GM18858 (cell line): Measurements from ENCODE around the gene IGFBP7.

Experiments used
- ATAC-seq: cut with Tn5 transposase; IDR thresholded peaks from one replicate; pipeline ENCODE4 v1.9.1; 2021; ENCODE audit not compliant: unreplicated experiment

The IGFBP7 gene

GRCh38 chr4:57044279-57044678 lies 65.9 kb downstream of the IGFBP7 start:
- no peak for ATAC-seq

GRCh38 chr4:57043347-57044251 lies 66.6 kb downstream of the IGFBP7 start:
- ATAC-seq: no peak

DNA sequence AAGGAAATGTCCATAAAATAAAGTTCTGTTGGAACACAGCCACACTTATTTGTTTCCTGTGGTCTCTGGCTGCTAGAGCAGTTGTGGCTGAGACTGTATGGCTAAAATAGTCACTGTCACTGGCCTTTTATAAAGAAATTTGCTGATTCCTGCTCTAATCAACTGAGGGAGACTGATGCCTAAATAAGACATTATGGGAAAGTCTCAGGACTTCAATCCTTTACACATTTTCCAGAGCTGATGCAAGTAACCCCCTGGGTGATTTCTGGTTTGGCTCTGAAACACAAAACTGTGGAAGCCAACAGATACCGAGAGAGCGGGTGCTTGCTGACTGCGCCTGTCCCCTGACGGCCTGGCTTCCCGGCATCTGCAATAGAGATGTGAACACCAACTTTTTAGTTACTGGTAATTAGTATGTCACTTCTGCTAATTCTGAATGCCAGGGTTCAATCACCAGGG lies 67.4 kb downstream of the IGFBP7 start:
- no peak for ATAC-seq

DNA sequence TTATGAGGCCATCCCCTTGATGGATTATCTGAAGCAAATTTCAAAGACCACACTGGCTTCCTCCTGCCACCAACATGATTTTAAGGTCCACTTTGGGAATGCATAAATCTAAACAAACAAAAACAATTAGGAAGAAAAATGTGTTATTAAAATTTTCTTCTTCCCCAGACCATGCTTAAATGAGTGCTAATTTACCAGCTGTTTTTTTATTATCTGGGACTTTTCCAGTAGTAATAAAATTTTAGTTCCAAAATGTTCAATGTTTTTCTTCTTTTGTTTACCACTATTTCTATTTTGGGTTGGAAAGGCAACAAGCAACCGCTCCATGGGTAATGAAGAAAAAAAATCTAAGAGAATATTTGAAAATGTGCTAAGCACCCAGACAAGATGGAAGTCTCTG lies 69.2 kb downstream of the IGFBP7 start:
- no peak for ATAC-seq

DNA sequence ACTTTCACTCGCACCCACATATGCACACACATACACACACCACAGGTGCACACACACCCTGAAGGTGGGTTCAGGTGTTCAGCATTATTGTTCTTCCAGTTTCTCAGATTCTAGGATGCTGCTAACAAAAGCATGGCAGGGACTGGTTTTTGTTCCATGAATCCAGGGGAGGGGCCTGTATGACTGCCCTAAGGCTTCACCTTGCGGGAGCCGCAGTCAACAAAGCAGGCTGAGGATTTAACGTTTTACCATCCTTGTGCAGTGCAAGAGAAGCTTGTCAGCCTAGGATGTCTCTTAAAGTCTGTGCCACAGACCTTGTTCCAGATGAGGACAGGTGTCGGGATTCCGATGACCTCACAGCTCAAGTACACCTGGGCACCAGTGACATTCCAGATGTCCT lies 69.7 kb downstream of the IGFBP7 start:
- ATAC-seq: no peak

- ATAC-seq: no peak
Observed at GRCh38 chr4:57039345-57039744, 70.8 kb downstream of the IGFBP7 start.

DNA sequence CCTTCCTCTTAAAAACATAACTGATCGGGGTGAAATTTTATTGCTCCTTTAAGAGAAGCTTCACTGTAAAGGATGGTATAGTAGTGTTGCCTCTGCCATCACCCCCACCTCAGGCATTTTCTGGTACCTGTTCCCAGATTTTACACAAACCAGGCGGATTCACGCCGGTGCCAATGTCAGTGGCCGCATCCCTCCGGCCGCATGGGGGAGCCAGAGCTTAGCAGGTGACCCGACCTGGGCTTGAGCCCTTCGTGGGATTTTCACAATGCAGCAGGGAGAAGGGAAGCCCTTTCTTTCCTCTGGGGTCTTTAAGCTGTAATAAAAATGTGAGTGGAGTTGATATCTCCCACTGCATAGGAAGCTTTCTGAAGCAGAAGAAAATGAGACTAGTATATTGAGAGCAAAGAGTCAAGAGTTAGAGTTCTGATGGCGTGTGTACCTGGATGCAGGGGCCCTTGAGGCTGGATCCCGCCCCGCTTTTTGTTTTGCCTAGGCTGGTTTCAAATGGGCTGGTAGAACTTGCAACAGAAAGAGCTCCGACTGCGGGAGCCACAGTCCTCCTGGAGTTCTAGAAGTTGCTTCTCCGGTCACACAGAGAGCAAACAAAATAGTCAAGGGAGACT lies 72.1 kb downstream of the IGFBP7 start:
- no peak for ATAC-seq

GRCh38 chr4:57034520-57034919 lies 75.7 kb downstream of the IGFBP7 start:
- no peak for ATAC-seq

DNA sequence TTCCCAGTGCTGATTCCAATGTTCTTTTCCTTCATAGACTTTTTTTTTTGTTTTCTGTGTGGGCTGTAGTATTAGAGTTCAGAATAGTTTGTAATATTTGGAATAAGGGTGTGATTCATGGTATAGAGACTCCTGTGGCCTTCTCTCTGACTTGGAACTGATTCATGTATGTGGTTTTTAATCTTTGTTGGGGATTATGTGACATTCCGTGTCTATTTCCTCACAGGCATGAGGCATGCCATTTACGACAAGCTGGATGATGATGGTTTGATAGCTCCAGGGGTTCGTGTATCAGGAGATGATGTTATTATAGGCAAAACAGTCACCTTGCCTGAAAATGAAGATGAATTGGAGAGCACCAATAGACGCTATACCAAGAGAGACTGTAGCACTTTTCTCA lies 87.1 kb downstream of the IGFBP7 start:
- no peak for ATAC-seq

DNA sequence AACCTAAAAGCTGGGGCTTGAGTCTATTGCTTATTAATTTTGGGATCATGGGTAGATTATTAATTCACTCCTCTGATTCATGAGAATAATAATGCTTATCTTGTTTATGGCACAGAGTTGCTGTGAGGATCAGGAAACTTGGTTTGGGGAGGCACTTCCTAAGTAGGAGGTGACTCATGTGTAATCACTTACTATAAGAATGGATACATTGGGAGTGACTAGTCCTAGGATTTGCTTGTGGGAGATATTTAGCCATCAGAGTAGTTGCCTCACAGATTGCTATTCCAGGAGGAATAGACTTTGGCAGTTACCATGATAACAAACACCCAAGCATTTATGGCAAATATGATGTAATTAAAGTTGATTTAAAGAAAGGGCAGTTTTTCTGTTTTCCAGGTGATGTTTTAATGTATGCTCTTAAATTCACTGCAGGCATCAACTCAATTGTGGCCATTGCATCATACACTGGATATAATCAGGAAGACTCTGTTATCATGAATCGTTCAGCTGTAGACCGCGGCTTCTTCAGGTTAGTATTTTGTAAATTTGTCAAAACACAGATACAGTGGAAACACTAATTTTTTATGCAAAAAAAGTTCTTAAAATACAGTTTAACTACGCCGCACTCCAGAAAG lies 89.6 kb downstream of the IGFBP7 start:
- ATAC-seq: no peak

DNA sequence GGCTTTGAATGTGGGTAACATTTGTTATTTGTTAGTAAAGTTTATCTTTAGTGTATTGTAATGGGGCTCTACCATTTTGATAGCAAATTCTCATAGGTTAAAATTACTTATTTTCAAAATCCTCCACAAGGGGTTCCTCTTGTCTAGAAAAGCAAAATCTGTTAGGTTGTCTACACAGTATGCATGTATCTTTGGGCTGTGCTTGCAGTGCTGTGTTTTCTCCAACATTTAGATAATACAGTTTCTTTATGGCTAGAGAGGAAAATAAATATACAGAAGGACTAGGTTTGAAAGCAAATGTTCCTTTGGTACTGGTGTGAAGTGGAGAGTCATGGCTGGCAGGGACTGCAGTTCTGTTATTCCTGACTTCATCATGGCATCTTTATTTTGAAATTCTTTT lies 91.2 kb downstream of the IGFBP7 start:
- ATAC-seq: no peak

GRCh38 chr4:57013543-57014120 lies 96.6 kb downstream of the IGFBP7 start:
- no peak for ATAC-seq

- ATAC-seq: no peak
Observed at GRCh38 chr4:56999751-57000150, 110.4 kb downstream of the IGFBP7 start.

DNA sequence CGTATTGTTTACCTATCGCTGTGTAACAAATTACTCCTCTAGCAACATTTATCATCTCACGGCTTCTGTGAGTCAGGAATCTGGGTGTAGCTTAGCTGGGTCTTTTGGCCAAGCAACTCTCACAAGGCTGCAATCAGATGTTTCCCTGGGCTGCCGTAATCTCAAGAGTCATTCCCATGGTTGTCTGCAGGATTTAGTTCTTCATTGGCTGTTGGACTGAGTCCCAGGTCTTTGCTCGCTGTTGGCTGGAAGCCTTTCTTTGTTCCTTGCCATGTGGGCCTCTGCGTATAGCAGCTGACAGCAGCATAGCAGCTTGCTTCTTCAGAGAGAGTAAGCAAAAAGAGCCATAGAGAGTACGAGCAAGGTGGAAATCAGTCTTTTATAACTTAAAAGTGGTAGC lies 114.7 kb downstream of the IGFBP7 start:
- no peak for ATAC-seq

- no peak for ATAC-seq
Observed at GRCh38 chr4:56990109-56990905, 119.9 kb downstream of the IGFBP7 start.

DNA sequence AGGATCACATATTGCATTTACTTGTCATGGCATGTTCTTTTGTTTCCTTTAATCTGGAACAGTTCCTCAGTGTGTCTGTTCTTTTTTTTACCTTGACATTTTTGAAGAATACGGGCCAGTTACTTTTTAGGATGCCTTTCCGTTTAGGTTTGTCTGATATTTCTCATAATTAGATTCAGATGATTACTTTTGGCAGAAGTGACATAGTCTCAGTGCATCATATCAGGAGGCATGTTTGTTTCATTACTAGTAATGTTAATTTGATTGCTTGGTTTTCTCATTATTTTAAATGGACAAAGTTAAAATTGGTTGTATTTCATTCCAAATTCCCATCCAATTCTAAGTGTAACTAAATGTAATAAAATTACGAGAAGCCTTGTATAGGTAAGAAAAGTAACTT lies 123.2 kb downstream of the IGFBP7 start:
- ATAC-seq: no peak

DNA sequence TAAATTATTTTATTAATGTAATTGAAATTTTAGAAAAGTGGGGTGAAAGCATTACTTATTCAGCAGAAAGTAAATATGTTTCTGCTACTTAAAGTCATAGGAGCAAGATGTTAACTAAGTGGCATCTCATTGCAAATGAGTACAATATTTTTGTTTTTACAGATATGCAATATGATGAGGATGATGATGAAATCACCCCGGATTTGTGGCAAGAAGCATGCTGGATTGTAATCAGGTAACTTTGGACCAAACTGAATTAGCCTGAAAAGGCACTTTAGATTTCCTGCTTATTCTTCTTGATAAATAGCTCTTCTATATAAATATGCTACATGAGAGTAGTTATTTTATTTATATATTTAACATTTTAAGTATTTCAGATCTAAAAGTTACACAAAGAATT lies 124.0 kb downstream of the IGFBP7 start:
- ATAC-seq: no peak

DNA sequence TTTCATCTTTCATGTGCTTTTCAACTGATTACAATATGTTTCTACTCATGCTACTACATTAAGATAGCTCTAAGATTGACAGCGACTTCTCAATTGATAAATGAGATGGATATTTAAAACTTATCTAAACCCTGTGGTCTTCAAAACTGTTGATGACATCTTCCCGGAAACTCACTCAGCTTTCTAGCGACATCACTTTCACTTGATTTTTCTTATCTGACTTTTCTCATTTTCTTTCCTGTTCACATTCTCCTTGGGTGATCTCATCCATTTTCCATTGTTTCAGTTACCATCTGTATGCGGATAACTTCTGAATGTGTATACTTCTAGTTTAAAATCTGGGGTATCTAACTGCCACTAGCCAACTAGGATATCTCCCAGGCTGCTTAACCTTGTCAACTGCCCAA lies 128.4 kb downstream of the IGFBP7 start:
- ATAC-seq: no peak
